Fibroblast of mammary gland (primary cell): ENCODE results near the gene PPM1M.

Source experiments
- DNase-seq: peaks from one replicate; pipeline ENCODE4 v3.0.0-alpha.2; 2010; ENCODE audit warnings: low read depth
- H3K4me3 ChIP-seq: 2 replicates; pipeline ENCODE4 v1.5.1; 2011; ENCODE audit warnings: low read depth, mild to moderate bottlenecking, low read length, moderate library complexity; ENCODE audit not compliant: control insufficient read depth
- CTCF ChIP-seq: conservative IDR thresholded peaks from 2 replicates; pipeline ENCODE4 v1.5.1; 2011; ENCODE audit warnings: low read depth, low read length, inconsistent platforms; ENCODE audit not compliant: control insufficient read depth, insufficient read depth

The PPM1M gene

GRCh38 chr3:52198643-52199608 lies 46.6 kb upstream of the PPM1M start:
- DNase-seq = no peak
- no peak for TF ChIP-seq CTCF
- peak overlapping the region; percentile 79 for H3K4me3 ChIP-seq

GRCh38 chr3:52200981-52201679 lies 44.4 kb upstream of the PPM1M start:
- peak; percentile 12 for DNase-seq
- no peak overlapping the region for H3K4me3 ChIP-seq
- TF ChIP-seq CTCF = no peak

- H3K4me3 ChIP-seq = no peak overlapping the region
- TF ChIP-seq CTCF = no peak
- DNase-seq = no peak
Measured at GRCh38 chr3:52202384-52203077, 43.0 kb upstream of the PPM1M start.

- DNase-seq = no peak
- TF ChIP-seq CTCF = no peak
- H3K4me3 ChIP-seq = no peak overlapping the region
Measured at GRCh38 chr3:52203701-52204100, 41.9 kb upstream of the PPM1M start.

DNA sequence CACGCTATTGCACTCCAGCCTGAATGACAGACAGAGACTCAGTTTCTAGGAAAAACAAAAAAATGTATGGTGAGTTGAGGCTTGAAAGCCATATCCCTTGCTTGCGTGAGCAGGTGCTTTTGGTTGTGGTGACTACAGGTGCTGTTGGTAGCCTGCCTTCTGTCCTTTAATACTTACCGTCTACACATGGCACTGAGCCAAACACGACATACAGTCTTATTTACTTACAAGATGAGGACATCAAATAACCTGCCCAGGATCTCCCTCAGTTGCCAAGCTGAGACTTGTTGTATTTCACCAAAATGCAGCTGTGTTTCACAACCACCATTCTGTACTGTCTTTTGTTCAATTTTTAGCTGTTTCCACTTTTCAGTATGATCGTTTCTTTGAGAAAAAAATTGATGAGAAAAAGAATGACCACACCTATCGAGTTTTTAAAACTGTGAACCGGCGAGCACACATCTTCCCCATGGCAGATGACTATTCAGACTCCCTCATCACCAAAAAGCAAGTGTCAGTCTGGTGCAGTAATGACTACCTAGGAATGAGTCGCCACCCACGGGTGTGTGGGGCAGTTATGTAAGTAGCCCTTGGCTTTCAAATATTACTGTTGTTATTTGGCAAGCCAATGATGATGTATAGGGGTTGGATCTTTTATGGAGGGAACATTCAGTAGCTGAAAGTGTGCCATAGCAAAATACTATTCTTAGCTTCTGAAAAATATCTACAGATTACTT lies 41.1 kb upstream of the PPM1M start:
- TF ChIP-seq CTCF = no peak
- peak; percentile 35 for DNase-seq
- H3K4me3 ChIP-seq = no peak overlapping the region
